Liver (tissue), 9 donors: ENCODE data around the gene SUCNR1. TPM values are rescaled to one million over a fixed set of nuclear protein-coding genes. Genes with fewer than 3 reads are reported as not detected.
"Not testable (repeated sequence)": the region's sequence is repeated elsewhere in the genome, so short reads cannot be mapped to it uniquely, and the experiment has no call there.

Experiments
- DNase-seq: peaks from one replicate; pipeline ENCODE4 v3.0.0-alpha.2; 2017; ENCODE audit warnings: low spot score
- H3K27ac ChIP-seq, 2 donors: one replicate each; pipeline ENCODE4 v1.7.0; 2013; ENCODE audit warnings: inconsistent platforms in 2 of 2, low read length in 2 of 2, control low read depth in 1 of 2, low read depth in 1 of 2, mild to moderate bottlenecking in 1 of 2
- H3K27me3 ChIP-seq, 4 donors: one replicate each; pipeline versions ENCODE4 v1.6.1 to v1.7.0; 2013; ENCODE audit warnings: low read length in 3 of 4, inconsistent platforms in 1 of 4, mild to moderate bottlenecking in 1 of 4, moderate library complexity in 1 of 4; ENCODE audit not compliant: control insufficient read depth in 4 of 4, insufficient read depth in 4 of 4
- H3K36me3 ChIP-seq, 4 donors: one replicate each; pipeline versions ENCODE4 v1.6.1 to v1.7.0; 2013; ENCODE audit warnings: low read length in 3 of 4, mild to moderate bottlenecking in 3 of 4, low read depth in 1 of 4, moderate library complexity in 1 of 4; ENCODE audit not compliant: control insufficient read depth in 4 of 4, insufficient read depth in 3 of 4
- H3K4me1 ChIP-seq, 4 donors: one replicate each; pipeline versions ENCODE4 v1.6.1 to v1.7.0; 2013; ENCODE audit warnings: low read length in 3 of 4, mild to moderate bottlenecking in 3 of 4, moderate library complexity in 1 of 4; ENCODE audit not compliant: control insufficient read depth in 4 of 4, insufficient read depth in 4 of 4
- H3K4me3 ChIP-seq, 3 donors: one replicate each; pipeline versions ENCODE4 v1.6.1 to v1.7.0; 2013; ENCODE audit warnings: low read length in 3 of 3, control low read depth in 1 of 3, low read depth in 1 of 3, mild to moderate bottlenecking in 1 of 3
- H3K9ac ChIP-seq, 2 donors: one replicate each; pipeline ENCODE4 v1.7.0; 2013; ENCODE audit warnings: low read length in 2 of 2, mild to moderate bottlenecking in 2 of 2, moderate library complexity in 2 of 2, control low read depth in 1 of 2, low read depth in 1 of 2
- H3K9me3 ChIP-seq, 4 donors: one replicate each; pipeline versions ENCODE4 v1.6.1 to v1.7.0; 2013; ENCODE audit warnings: low read length in 3 of 4; ENCODE audit not compliant: control insufficient read depth in 4 of 4
- CTCF ChIP-seq: fragments of 150-350 bp; IDR thresholded peaks from 2 replicates; pipeline ENCODE4 v1.5.1; 2017; ENCODE audit warnings: improper control_type of control experiment, low read depth, low read length; ENCODE audit not compliant: missing input control
- EGR1 ChIP-seq, 2 donors: IDR thresholded peaks; 2 replicates each; pipeline ENCODE4 v1.6.1; 2016 to 2018; ENCODE audit warnings: antibody characterized with exemption in 2 of 2, low read depth in 2 of 2
- FOXA1 ChIP-seq: IDR thresholded peaks from 2 replicates; pipeline ENCODE4 v1.6.1; 2016; ENCODE audit warnings: antibody characterized with exemption
- FOXA2 ChIP-seq: IDR thresholded peaks from 2 replicates; pipeline ENCODE4 v1.6.1; 2016; ENCODE audit warnings: antibody characterized with exemption
- GABPA ChIP-seq, 2 donors: IDR thresholded peaks in 1 of 2; conservative IDR thresholded peaks in 1 of 2; 2 replicates each; pipeline ENCODE4 v1.6.1; 2016; ENCODE audit warnings: antibody characterized with exemption in 2 of 2, mild to moderate bottlenecking in 1 of 2, moderate library complexity in 1 of 2
- HNF4A ChIP-seq, 2 donors: conservative IDR thresholded peaks; 2 replicates each; pipeline ENCODE4 v1.6.1; 2016; ENCODE audit warnings: antibody characterized with exemption in 2 of 2, mild to moderate bottlenecking in 2 of 2
- HNF4G ChIP-seq: IDR thresholded peaks from 2 replicates; pipeline ENCODE4 v1.6.1; 2016; ENCODE audit warnings: antibody characterized with exemption
- JUND ChIP-seq, 2 donors: IDR thresholded peaks; 2 replicates each; pipeline ENCODE4 v1.6.1; 2016; ENCODE audit warnings: antibody characterized with exemption in 2 of 2
- MAX ChIP-seq: IDR thresholded peaks from 2 replicates; pipeline ENCODE4 v1.6.1; 2016; ENCODE audit warnings: antibody characterized with exemption
- NR2F2 ChIP-seq: IDR thresholded peaks from 2 replicates; pipeline ENCODE4 v1.6.1; 2016; ENCODE audit warnings: antibody characterized with exemption
- REST ChIP-seq: IDR thresholded peaks from 2 replicates; pipeline ENCODE4 v1.6.1; 2016; ENCODE audit warnings: antibody characterized with exemption, mild to moderate bottlenecking
- SP1 ChIP-seq: IDR thresholded peaks from 2 replicates; pipeline ENCODE4 v1.6.1; 2018; ENCODE audit warnings: antibody characterized with exemption, mild to moderate bottlenecking
- TAF1 ChIP-seq: conservative IDR thresholded peaks from 2 replicates; pipeline ENCODE4 v1.6.1; 2016; ENCODE audit warnings: antibody characterized with exemption, mild to moderate bottlenecking
- YY1 ChIP-seq: IDR thresholded peaks from 2 replicates; pipeline ENCODE4 v1.6.1; 2016; ENCODE audit warnings: antibody characterized with exemption, mild to moderate bottlenecking
- WGBS: extraction: QIAGEN DNeasy Blood & Tissue Kit; methylation state at CpG from one replicate; pipeline ENCODE4 v1.1.7; 2013; 5-methylcytosine and 5-hydroxymethylcytosine counted together
- polyA plus RNA-seq, 2 donors: library from polyadenylated mRNA; stranded (reverse) in 1 of 2; unstranded in 1 of 2; fragments of 200-250 nt in 1 of 2; fragments of >200 nt in 1 of 2; fragmentation: Nextera tagmentation in 1 of 2; extraction: Ambion mirVana in 1 of 2; gene quantifications; one replicate each; pipeline versions ENCODE4 v1.2.1 to v1.2.3, GENCODE V29; 2013 to 2015
- total RNA-seq, 2 donors: library from RNA; depleted of rRNA; stranded (reverse); fragments of >200 nt; gene quantifications; one replicate each; pipeline ENCODE4 v1.2.3, GENCODE V29; 2014
- TF ChIP-seq, protein P1 (sequence below): IDR thresholded peaks from 2 replicates; pipeline ENCODE4 v1.6.1; 2016; ENCODE audit warnings: antibody characterized with exemption
- donor health status: healthy.
- donor health status: healthy.
- donor health status: healthy.
- donor health status: healthy.
- donor health status: healthy.

Gene SUCNR1
- total and polyA plus RNA-seq, 4 donors, result 1.3 to 7.1 (median 3.5) TPM

DNA sequence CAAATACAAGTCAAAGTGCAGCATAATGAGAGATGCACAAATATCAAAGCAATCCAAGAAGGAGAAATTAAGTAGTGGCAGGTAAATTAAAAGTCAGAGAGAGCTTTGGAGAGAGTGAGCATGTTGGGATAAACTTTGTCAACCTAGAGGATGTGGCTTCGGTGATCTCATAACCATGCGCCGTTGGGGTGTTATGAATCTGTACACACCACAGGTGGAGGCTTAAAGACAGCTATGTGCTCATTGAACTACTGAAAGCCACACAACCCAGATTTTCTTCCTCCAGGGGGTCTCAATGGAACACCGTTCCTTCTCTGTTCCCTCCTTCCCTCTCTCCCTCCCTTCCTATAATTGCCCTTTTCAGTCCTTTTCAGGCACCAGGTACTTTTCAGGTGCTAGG, 52.0 kb downstream of the SUCNR1 start:
- TF ChIP-seq FOXA2, result no peak
- no peak for TF ChIP-seq SP1
- no peak for TF ChIP-seq JUND (IDR thresholded peaks at IDR 0.05)
- TF ChIP-seq TAF1, result no peak
- TF ChIP-seq NR2F2, result no peak
- TF ChIP-seq MAX, result no peak
- no peak for TF ChIP-seq EGR1 (IDR thresholded peaks at IDR 0.05; ENCODE audit: low read depth in 2 of 2)
- no peak for TF ChIP-seq CTCF
- no peak for TF ChIP-seq HNF4A (conservative IDR thresholded peaks at IDR 0.05)
- TF ChIP-seq GABPA (IDR thresholded peaks at IDR 0.05 in 1 of 2, conservative IDR thresholded peaks at IDR 0.05 in 1 of 2), result no peak
- no peak for TF ChIP-seq REST
- TF ChIP-seq FOXA1, result no peak
- TF ChIP-seq YY1, result no peak
- no peak for DNase-seq
- H3K27me3 ChIP-seq, result no peaks in the 10 kb centered on the region
- 93% methylated on average over 4 of the region's 4 CpGs for WGBS
- H3K4me3 ChIP-seq, result no peak overlapping the region
- H3K4me1 ChIP-seq, result no peaks in the 10 kb centered on the region
- no peaks in the 10 kb centered on the region for H3K36me3 ChIP-seq
- no peak overlapping the region for H3K9ac ChIP-seq
- no peaks in the 10 kb centered on the region for H3K9me3 ChIP-seq
- no peak overlapping the region for H3K27ac ChIP-seq

- no peak for TF ChIP-seq HNF4A (conservative IDR thresholded peaks at IDR 0.05)
- Histone ChIP-seq H3K36me3 (no peaks in the 10 kb centered on the region), H3K9me3 (no peaks in the 10 kb centered on the region), H3K4me1 (no peaks in the 10 kb centered on the region), H3K27ac (no peak overlapping the region), H3K27me3 (no peaks in the 10 kb centered on the region), H3K9ac (no peak overlapping the region), H3K4me3 (no peak overlapping the region)
- DNase-seq, result no peak
- 82% methylated on average over 2 of the region's 2 CpGs for WGBS
These were observed 52.4 kb downstream of the SUCNR1 start for GRCh38 chr3:151925876-151926275.

GRCh38 chr3:151926956-151927355, 53.5 kb downstream of the SUCNR1 start:
- no peak overlapping the region for H3K27ac ChIP-seq
- no peaks in the 10 kb centered on the region for H3K36me3 ChIP-seq
- no peak for DNase-seq
- H3K4me1 ChIP-seq, result no peaks in the 10 kb centered on the region
- TF ChIP-seq YY1 (no peak), MAX (no peak), HNF4G (no peak), SP1 (no peak)
- TF ChIP-seq, protein P1, sequence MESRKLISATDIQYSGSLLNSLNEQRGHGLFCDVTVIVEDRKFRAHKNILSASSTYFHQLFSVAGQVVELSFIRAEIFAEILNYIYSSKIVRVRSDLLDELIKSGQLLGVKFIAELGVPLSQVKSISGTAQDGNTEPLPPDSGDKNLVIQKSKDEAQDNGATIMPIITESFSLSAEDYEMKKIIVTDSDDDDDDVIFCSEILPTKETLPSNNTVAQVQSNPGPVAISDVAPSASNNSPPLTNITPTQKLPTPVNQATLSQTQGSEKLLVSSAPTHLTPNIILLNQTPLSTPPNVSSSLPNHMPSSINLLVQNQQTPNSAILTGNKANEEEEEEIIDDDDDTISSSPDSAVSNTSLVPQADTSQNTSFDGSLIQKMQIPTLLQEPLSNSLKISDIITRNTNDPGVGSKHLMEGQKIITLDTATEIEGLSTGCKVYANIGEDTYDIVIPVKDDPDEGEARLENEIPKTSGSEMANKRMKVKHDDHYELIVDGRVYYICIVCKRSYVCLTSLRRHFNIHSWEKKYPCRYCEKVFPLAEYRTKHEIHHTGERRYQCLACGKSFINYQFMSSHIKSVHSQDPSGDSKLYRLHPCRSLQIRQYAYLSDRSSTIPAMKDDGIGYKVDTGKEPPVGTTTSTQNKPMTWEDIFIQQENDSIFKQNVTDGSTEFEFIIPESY, result no peak
- no peak overlapping the region for H3K4me3 ChIP-seq
- no peaks in the 10 kb centered on the region for H3K27me3 ChIP-seq
- H3K9me3 ChIP-seq, result no peaks in the 10 kb centered on the region
- no peak overlapping the region for H3K9ac ChIP-seq
- WGBS, result 94% methylated on average over 5 of the region's 5 CpGs

- not testable (repeated sequence) for H3K4me3 ChIP-seq, H3K4me1 ChIP-seq, H3K36me3 ChIP-seq, H3K9ac ChIP-seq, H3K27ac ChIP-seq, H3K9me3 ChIP-seq, DNase-seq, H3K27me3 ChIP-seq
- WGBS, result 97% methylated on average over 49 of the region's 49 CpGs
These were observed 54.6 kb downstream of the SUCNR1 start for GRCh38 chr3:151927915-151928525.
